Head of caudate nucleus (tissue), 42 donors: ENCODE data around the gene RNMT.
"Not testable (repeated sequence)": the region's sequence is repeated elsewhere in the genome, so short reads cannot be mapped to it uniquely, and the experiment has no call there.

ENCODE experiments used
- DNase-seq, 42 donors: peaks; one replicate each; pipeline versions ENCODE4 v3.0.0 to v3.0.0-alpha.2; 2020 to 2021; ENCODE audit warnings: mixed read lengths in 7 of 42
- intact Hi-C: fragments of 100-400 bp; cut with DNase I; formaldehyde crosslinking; loops from one replicate; pipeline ENCODE4 v1.15.0; 2022

RNMT gene

DNA sequence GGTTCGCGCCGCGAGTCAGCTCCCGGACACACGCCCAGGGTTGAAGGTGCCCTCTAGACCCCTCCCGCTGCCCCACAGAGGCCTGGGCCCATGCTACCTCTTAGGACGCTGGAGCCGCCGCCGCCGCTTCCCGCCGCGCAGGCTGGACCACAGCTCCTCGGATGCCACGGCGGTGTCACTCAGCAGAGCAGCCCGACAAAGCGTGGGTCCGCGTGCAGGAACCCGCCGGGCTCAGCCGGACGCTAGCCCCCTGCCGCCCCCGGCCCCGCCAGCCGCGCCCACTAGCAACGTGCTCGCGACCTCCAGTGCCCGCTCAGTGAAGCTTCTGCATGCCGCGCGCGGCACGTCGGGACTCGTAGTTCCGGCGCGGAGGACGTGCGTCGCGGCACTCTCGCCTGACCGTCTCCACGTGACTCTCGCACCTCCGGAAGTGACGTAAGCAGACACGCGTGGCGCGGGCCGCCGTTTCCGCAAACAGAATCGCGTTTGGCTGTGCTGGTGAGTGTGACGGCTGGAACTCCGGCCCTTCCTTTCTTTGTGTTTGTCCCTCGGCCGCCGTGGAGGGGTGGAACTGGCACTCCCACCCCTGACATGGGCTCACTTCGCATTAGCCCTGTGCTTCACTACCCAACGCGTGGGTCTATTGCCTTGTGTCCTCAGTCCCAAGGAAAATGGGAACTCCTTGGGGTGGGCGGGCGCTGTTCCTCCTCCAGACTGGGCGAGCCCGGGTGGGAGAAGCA, at the start of gene RNMT, which contains the start of gene FAM210A:
Gene RNMT, plus strand, starts transcription at position 442 of the 740 bp plus-strand sequence. CDS start 4,845 bp downstream, outside the sequence.
Gene FAM210A, minus strand, starts transcription at position 327 of the 740 bp plus-strand sequence. CDS start 44,481 bp downstream, outside the sequence.
- intact Hi-C loops, result loop anchor here (5.0 to 10.0 kb wide), 3 partner anchors 92 to 512 kb away; partner anchors contain the start of gene LDLRAD4
- peak; percentile 93 to 99 (median 97) for DNase-seq

DNA sequence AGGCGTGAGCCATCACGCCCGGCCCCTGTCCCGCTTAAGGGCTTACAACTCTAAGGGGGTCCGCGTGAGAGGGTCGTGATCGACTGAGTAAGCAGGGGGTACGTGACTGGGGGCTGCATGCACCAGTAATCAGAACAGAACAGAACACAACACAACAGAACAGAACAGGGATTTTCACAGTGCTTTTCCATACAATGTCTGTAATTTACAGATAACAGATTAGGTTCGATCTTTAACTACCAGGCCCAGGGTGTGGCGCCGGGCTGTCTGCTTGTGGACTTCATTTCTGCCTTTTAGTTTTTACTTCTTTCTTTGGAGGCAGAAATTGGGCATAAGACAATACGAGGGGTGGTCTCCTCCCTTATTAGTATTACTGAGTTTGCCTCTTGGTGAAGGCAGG, 49.1 kb upstream of the RNMT start:
- intact Hi-C loops, DNase-seq: not testable (repeated sequence)

DNA sequence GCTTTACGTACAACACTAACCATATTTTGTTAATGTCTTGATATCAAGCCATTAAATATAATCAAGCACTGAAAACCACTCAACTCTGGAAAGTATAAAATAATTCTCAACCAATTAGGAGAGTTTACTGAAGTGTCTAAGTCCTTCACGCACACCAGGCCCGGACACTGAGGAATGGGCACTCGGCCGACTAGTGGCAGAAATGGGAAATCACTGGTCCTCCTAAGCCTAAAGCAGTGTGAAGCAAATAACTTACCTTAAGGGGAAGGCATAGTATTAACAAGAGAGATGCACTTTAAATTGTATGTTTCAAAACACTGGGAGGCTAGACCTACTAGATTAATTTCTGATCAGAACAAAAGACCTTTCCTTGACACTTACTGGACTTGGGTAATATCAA, 45.9 kb upstream of the RNMT start:
- peak in 21 of 42 donors; percentile 11 to 70 (median 36) for DNase-seq
- intact Hi-C loops, result no loop called here

- peak in 2 of 42 donors; percentile 15 to 18 for DNase-seq
- intact Hi-C loops, result no loop called here
Observed at GRCh38 chr18:13681701-13682100, 44.8 kb upstream of the RNMT start.

- DNase-seq, result no peak
- intact Hi-C loops, result no loop called here
Observed at GRCh38 chr18:13684546-13684945, 41.9 kb upstream of the RNMT start.

- DNase-seq, result peak in 7 of 42 donors; percentile 14 to 79 (median 21)
- intact Hi-C loops, result no loop called here
Observed at GRCh38 chr18:13688191-13689136, 38.0 kb upstream of the RNMT start.

DNA sequence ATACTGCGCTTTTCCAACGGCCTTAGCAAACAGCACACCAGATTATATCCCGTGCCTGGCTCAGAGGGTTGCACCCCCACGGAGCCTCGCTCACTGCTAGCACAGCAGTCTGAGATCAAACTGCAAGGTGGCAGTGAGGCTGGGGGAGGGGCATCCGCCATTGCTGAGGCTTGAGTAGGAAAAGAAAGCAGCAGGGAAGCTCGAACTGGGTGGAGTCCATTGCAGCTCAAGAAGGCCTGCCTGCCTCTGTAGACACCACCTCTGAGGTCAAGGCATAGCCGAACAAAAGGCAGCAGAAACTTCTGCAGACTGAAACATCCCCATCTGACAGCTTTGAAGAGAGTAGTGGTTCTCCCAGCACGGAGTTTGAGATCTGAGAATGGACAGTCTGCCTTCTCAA, 36.4 kb upstream of the RNMT start:
- DNase-seq, intact Hi-C loops: not testable (repeated sequence)

GRCh38 chr18:13695337-13695736, 31.1 kb upstream of the RNMT start:
- intact Hi-C loops, DNase-seq: not testable (repeated sequence)

DNA sequence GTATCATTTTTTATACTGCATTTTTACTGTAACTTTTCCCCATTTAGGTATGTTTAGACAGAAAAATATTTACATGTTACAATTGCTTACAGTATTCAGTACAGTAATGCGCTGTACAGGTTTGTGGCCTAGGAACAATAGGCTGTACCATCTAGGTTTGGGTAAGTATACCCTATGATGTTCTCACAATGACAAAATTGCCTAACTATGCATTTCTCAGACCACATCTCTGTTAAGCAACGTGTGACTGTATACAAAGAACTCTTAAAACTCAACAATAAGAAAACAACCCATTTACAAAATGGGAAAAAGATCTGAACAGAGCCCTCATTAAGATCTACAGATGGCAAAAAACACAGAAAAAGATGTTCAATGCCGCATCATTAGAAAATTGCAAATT, 29.5 kb upstream of the RNMT start:
- DNase-seq, result no peak
- intact Hi-C loops, result no loop called here

GRCh38 chr18:13700153-13700552, 26.3 kb upstream of the RNMT start:
- intact Hi-C loops, result no loop called here
- no peak for DNase-seq

DNA sequence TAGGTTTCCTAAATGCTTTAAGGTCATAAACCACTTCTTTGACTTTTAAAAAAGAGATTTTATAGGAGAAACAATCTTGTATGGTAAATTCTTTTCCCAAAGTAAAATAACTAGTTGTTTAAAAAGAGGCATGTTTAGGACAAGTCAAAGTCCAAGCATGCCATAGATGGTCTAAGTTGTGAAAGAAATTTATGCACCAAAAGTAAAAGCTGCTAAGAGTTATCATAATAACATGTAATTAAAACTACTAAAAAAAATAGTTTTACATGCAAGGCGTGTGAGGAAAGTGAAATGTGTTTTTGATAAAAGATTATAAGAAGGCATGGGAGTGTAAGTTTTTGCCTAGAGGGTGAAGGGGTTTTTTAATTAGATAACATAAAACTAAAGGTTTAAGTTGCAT, 22.6 kb upstream of the RNMT start:
- no peak for DNase-seq
- intact Hi-C loops, result no loop called here

GRCh38 chr18:13710414-13710831, 16.1 kb upstream of the RNMT start:
- no peak for DNase-seq
- intact Hi-C loops, result no loop called here

DNA sequence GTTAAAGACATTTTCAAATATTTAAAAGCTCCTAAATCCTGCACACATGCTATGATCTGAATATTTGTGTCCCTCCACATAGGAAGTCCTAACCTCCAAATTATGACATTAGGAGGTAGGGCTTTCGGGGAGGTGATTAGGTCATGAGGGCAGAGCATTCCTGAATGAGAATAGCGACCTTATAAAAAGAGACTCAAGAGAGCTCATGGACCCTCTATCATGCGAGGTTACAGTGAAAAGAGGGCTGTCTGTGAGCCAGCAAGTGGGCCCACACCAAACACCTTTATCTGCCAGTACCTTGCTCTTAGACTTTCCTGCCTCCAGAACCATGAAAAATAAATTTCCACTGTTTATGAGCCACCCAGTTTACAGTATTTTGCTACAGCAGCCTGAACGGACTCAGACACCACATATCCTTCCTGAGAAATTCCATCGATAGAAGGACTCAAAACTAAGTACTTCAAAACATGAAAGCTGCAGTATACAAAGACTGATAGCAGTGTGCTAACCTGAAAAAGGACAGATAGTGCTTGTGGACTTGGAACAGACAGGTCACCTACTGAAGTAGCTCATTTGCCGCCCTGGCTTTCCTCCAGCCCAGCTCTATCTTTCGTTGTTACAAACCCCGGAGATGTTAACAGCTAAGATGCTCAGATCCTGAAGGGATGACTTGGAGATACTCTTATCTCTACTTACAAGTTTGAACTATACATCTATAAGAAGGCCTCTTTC, 13.9 kb upstream of the RNMT start:
- intact Hi-C loops, result no loop called here
- no peak for DNase-seq

DNA sequence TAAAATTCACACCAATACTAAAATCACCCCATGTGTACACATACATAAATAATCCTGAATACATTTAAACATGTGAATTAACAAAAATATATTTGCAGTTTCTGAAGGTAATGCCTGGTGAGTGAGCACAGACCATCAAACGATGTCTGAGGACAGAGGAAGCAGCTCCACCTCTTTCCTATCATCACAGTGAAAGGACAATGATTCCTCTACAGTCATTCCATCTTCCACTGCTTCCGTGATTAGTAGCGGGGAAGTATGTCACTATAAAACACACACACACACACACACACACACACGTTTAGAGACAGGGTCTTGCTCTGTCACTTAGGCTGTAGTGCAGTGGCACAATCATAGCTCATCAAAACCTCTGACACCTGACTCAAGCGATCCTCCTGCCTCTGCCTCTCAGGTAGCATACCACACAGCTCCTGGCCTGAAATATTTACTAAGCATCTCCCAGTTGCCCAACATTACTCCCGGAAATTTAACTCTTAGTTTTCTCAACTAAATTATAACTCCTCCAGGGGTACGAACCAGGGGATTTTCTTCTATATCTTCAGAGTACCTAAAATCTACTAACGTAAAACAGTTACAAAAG, 12.9 kb upstream of the RNMT start:
- intact Hi-C loops, result no loop called here
- DNase-seq, result no peak

- no peak for DNase-seq
- intact Hi-C loops, result no loop called here
Observed at GRCh38 chr18:13715330-13715729, 11.1 kb upstream of the RNMT start.

GRCh38 chr18:13716916-13717315, 9.6 kb upstream of the RNMT start:
- intact Hi-C loops, result no loop called here
- DNase-seq, result no peak

DNA sequence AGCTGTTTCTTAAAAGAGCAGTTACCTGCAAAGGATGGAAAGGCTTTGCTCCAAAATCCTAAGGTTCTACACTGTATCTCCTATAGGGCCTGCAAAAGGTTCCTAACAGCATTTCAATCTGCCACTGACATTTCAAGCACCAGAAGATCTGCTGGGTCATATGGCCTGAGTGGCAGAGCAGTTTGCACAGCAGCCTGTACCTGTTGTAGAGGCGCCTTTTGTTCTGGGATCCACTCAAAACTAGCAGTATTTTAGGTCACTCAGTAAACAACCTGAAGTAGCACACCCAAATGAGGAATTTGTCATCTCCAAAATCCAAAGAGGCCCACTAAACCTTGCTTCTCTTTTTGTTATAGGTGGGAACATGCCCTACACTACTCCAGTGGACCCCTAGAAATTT, 6.3 kb upstream of the RNMT start:
- intact Hi-C loops, result loop anchor here (10.0 kb wide), 2 partner anchors 85 to 505 kb away; partner anchors contain the start of gene LDLRAD4
- no peak for DNase-seq

- DNase-seq, result no peak
- intact Hi-C loops, result loop anchor here (10.0 kb wide), 2 partner anchors 86 to 506 kb away; partner anchors contain the start of gene LDLRAD4
Observed at GRCh38 chr18:13720847-13721246, 5.6 kb upstream of the RNMT start.
